Breast epithelium (tissue), 3 donors: ENCODE data around the gene RBBP9.

Experiments used
- CTCF ChIP-seq, 3 donors: fragments of 450-650 bp; IDR thresholded peaks; one replicate each; pipeline ENCODE4 v1.5.1; 2016 to 2017; ENCODE audit warnings: antibody characterized with exemption in 3 of 3, mild to moderate bottlenecking in 3 of 3, moderate library complexity in 3 of 3
- POLR2AphosphoS5 ChIP-seq, 3 donors: sonication (generic); formaldehyde crosslinking; IDR thresholded peaks; one replicate each; pipeline ENCODE4 v1.6.1; 2017; ENCODE audit warnings: antibody characterized with exemption in 3 of 3

- no peak for TF ChIP-seq POLR2AphosphoS5 (IDR thresholded peaks at IDR 0.05)
- TF ChIP-seq CTCF (IDR thresholded peaks at IDR 0.05), result no peak
Measured at GRCh38 chr20:18443886-18444285, 53.1 kb downstream of the RBBP9 start.
